Body of pancreas (tissue), 4 donors: ENCODE results near the gene DAB2IP.

Experiments
- CTCF ChIP-seq, 7 experiments: fragments of 450-650 bp in 4 of 7; fragments of 200-600 bp in 3 of 7; sonication (generic) in 3 of 7; IDR thresholded peaks; one replicate each; pipeline ENCODE4 v1.5.1; 2016 to 2019; ENCODE audit warnings: antibody characterized with exemption in 7 of 7
- POLR2A ChIP-seq, 3 donors: fragments of 450-650 bp; IDR thresholded peaks; one replicate each; pipeline ENCODE4 v1.6.1; 2016; ENCODE audit warnings: antibody characterized with exemption in 3 of 3, mild to moderate bottlenecking in 2 of 3

- TF ChIP-seq CTCF (IDR thresholded peaks at IDR 0.05), result no peak
- TF ChIP-seq POLR2A (IDR thresholded peaks at IDR 0.05), result no peak
Observed at GRCh38 chr9:121649476-121650216, 1.8 kb upstream of the DAB2IP start.
